ENCODE data around the gene CD86. TPM values are rescaled to one million over a fixed set of nuclear protein-coding genes. Genes with fewer than 3 reads are reported as not detected.
"Not testable (repeated sequence)": the region's sequence is repeated elsewhere in the genome, so short reads cannot be mapped to it uniquely, and the experiment has no call there.

The CD86 gene
- total RNA-seq, 2 donors from 2014 or later, result 0.57 to 5.6 TPM

GRCh38 chr3:122032531-122032930 is 22.6 kb upstream of the CD86 start:
- no peaks in the 10 kb centered on the region for H3K36me3 ChIP-seq
- H3K27ac ChIP-seq, result no peak overlapping the region
- no peaks in the 10 kb centered on the region for H3K27me3 ChIP-seq
- DNase-seq, result no peak
- no peak for TF ChIP-seq CTCF (IDR thresholded peaks at IDR 0.05)
- no peak overlapping the region for H3K9ac ChIP-seq (ENCODE audit: low read depth in 2 of 2, low read length in 2 of 2)
- intact Hi-C loops (cut with DNase I), result no loop called here
- no peaks in the 10 kb centered on the region for H3K9me3 ChIP-seq
- H3K4me1 ChIP-seq, result no peaks in the 10 kb centered on the region
- H3K4me3 ChIP-seq, result no peak overlapping the region

- Histone ChIP-seq H3K27ac (no peak overlapping the region), H3K4me3 (no peak overlapping the region)
Measured at GRCh38 chr3:122033023-122033422, 22.1 kb upstream of the CD86 start.

GRCh38 chr3:122047296-122047695 is 7.9 kb upstream of the CD86 start:
- DNase-seq; H3K27ac ChIP-seq; H3K9me3 ChIP-seq; H3K4me1 ChIP-seq; H3K27me3 ChIP-seq; intact Hi-C loops (cut with DNase I); H3K36me3 ChIP-seq; H3K4me3 ChIP-seq; H3K9ac ChIP-seq (ENCODE audit: low read depth in 2 of 2, low read length in 2 of 2): not testable (repeated sequence)

More at GRCh38 chr3:122033023-122033422, 22.1 kb upstream of the CD86 start:
- Histone ChIP-seq H3K9ac (ENCODE audit: low read depth in 2 of 2, low read length in 2 of 2) (no peak overlapping the region), H3K4me1 (no peaks in the 10 kb centered on the region), H3K27me3 (no peaks in the 10 kb centered on the region), H3K9me3 (no peaks in the 10 kb centered on the region), H3K36me3 (no peaks in the 10 kb centered on the region)
- TF ChIP-seq CTCF (IDR thresholded peaks at IDR 0.05), result no peak
- no peak for DNase-seq
- intact Hi-C loops (cut with DNase I), result no loop called here

GRCh38 chr3:122047773-122048172 is 7.4 kb upstream of the CD86 start:
- intact Hi-C loops (cut with DNase I); H3K27me3 ChIP-seq; H3K27ac ChIP-seq; DNase-seq; H3K4me3 ChIP-seq; H3K9ac ChIP-seq (ENCODE audit: low read depth in 2 of 2, low read length in 2 of 2); H3K4me1 ChIP-seq; H3K9me3 ChIP-seq; H3K36me3 ChIP-seq: not testable (repeated sequence)

GRCh38 chr3:122052968-122053367 is 2.2 kb upstream of the CD86 start:
- Histone ChIP-seq H3K4me3 (no peak overlapping the region), H3K36me3 (no peaks in the 10 kb centered on the region), H3K4me1 (no peaks in the 10 kb centered on the region), H3K9me3 (no peaks in the 10 kb centered on the region), H3K27ac (no peak overlapping the region), H3K27me3 (no peaks in the 10 kb centered on the region), H3K9ac (ENCODE audit: low read depth in 2 of 2, low read length in 2 of 2) (no peak overlapping the region)
- no peak for TF ChIP-seq CTCF (IDR thresholded peaks at IDR 0.05)
- DNase-seq, result no peak
- intact Hi-C loops (cut with DNase I), result no loop called here

- no peaks in the 10 kb centered on the region for H3K9me3 ChIP-seq
- H3K4me1 ChIP-seq, result no peaks in the 10 kb centered on the region
- no peak overlapping the region for H3K4me3 ChIP-seq
- intact Hi-C loops (cut with DNase I), result no loop called here
- H3K27me3 ChIP-seq, result no peaks in the 10 kb centered on the region
- no peak for DNase-seq
- no peak for TF ChIP-seq CTCF (IDR thresholded peaks at IDR 0.05)
- H3K9ac ChIP-seq (ENCODE audit: low read depth in 2 of 2, low read length in 2 of 2), result no peak overlapping the region
- H3K27ac ChIP-seq, result no peak overlapping the region
- H3K36me3 ChIP-seq, result no peaks in the 10 kb centered on the region
Measured at GRCh38 chr3:122057671-122058070, 2.5 kb downstream of the CD86 start.

- H3K4me3 ChIP-seq, result no peak overlapping the region
- TF ChIP-seq CTCF (IDR thresholded peaks at IDR 0.05), result no peak
- DNase-seq, result no peak
- no peak overlapping the region for H3K27ac ChIP-seq
- H3K9me3 ChIP-seq, result no peaks in the 10 kb centered on the region
- intact Hi-C loops (cut with DNase I), result no loop called here
- no peak overlapping the region for H3K9ac ChIP-seq (ENCODE audit: low read depth in 2 of 2, low read length in 2 of 2)
- no peaks in the 10 kb centered on the region for H3K4me1 ChIP-seq
- no peaks in the 10 kb centered on the region for H3K36me3 ChIP-seq
- no peaks in the 10 kb centered on the region for H3K27me3 ChIP-seq
Measured at GRCh38 chr3:122058294-122058693, 3.1 kb downstream of the CD86 start.

Data from colonic mucosa (tissue), 4 donors.